B cell (primary cell): ENCODE data around the gene RGS7BP.

Source experiments
- CTCF ChIP-seq: fragments of 200-600 bp; IDR thresholded peaks from one replicate; pipeline ENCODE4 v1.8.0; 2022; ENCODE audit warnings: antibody characterized with exemption, mild to moderate bottlenecking
- EZH2 ChIP-seq: IDR thresholded peaks from 2 replicates; pipeline ENCODE4 v1.6.1; 2012; ENCODE audit warnings: borderline replicate concordance, low read depth, mild to moderate bottlenecking, moderate library complexity, low read length; ENCODE audit not compliant: insufficient read depth, poor library complexity, severe bottlenecking

GRCh38 chr5:64505769-64506566 lies at the start of gene RGS7BP:
- TF ChIP-seq EZH2 (no peak), CTCF (no peak)
